Pons (tissue), 1 donor: ENCODE measurements around the gene MACC1.

Experiments
- DNase-seq: peaks from one replicate; pipeline ENCODE4 v3.0.0-alpha.2; 2016; ENCODE audit warnings: low spot score

The MACC1 gene

GRCh38 chr7:20173828-20174227, 43.4 kb downstream of the MACC1 start:
- DNase-seq = no peak

DNA sequence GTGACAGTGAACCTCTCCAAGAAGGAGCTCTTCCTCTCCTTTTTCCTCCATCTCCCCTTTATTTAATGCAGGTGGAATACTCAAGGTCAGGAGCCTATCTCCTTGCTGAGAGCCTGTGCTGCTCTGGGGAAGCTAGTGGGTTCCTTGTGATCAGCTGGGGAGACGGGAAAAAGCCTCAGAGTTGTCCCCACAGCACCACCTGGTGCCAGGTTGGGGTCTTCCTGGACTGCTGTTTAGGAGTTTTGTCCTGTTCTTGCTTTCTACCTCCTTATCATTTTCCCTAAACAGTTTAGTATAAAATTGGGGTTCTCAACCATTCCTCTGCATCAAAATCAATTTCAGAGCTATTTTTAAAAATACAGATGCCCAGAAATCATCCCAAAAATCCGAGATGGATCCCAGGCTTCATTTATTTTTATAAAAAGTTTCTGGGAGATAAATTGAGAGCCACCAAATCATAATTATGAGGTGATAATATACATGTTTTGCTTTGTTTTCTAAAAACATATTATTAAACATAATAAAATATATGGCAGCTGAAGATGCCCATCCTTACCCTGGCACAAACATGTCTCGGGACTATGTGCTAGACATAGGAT, 44.3 kb downstream of the MACC1 start:
- no peak for DNase-seq

DNA sequence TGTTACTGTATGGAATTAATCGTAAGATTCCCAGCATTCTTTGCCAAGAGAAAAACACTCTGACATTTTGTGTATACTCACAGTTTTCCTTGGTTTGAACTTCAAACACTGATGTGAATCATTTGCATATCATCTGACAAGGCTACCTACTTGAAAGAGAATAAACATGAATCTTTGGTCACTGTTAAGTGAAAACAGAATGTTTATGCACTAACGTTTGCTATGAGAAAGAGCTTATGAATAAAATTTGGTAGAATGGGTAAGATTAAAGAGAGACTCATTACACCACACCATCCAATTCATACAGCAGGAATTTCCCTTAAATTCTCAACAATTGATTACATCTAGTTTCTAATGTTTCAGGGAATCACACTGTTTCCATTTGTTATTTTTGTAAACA, 46.6 kb downstream of the MACC1 start:
- no peak for DNase-seq

GRCh38 chr7:20165146-20165510, 52.1 kb downstream of the MACC1 start:
- no peak for DNase-seq

- no peak for DNase-seq
Measured at GRCh38 chr7:20164425-20165145, 52.6 kb downstream of the MACC1 start.

GRCh38 chr7:20162665-20163064, 54.5 kb downstream of the MACC1 start:
- no peak for DNase-seq

- no peak for DNase-seq
Measured at GRCh38 chr7:20159226-20159747, 57.9 kb downstream of the MACC1 start.

DNA sequence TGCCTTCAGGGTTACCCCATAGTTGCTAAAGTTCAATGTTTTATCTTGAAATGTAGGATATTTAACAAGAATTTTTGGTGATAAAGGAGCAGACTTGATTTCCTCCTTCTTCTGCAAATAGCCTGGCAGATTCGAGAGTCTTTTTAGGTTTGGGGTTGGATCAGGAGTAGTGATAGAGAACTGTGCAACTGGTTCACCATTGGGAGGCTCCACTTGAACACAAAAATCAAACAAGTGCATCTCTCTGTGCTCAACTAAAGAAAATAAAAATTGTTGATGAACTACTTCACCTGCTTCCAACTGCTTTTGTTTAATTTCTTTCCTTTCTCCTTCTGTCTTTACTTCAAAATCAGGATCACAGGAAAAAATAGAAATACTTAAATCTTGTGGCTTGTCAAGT, 58.5 kb downstream of the MACC1 start:
- DNase-seq = peak; percentile 79

GRCh38 chr7:20157456-20157855, 59.7 kb downstream of the MACC1 start:
- no peak for DNase-seq

DNA sequence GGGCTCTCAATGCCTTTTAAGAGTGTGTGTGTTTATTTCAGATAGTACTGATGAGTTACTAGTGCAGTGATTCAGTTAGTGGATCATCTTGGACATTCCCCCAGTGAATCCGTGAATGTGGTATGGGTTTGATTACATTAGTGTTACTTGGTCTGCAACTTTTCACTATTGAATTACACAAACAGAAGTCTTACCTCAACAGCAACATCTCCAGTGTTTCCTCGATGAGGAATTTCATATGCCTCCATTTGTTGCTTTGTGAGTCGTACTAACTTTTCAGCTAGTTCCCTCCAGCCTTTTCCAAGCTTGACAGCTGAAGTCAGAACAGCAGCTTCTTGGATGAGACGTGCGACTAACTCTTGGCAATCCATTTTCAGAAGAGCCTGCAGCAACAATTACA, 63.2 kb downstream of the MACC1 start:
- no peak for DNase-seq

DNA sequence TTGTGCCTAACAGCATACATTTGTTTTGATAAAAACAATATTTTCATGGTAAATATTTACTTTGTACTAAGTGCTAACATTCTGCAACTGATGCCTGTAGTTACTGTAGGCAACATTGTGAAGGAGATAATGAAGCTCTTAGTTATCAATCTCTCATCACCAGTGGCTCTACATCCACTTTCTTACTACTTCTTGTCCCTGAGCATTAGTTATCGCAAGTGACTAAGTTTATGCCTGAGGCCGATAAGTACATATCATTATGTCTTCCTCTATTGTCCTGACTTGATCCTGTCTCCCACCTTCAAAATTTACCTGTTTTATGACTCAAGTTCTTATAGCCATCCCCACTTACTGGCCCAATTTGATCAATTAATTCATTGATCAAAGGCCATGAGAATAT, 63.6 kb downstream of the MACC1 start:
- no peak for DNase-seq

DNA sequence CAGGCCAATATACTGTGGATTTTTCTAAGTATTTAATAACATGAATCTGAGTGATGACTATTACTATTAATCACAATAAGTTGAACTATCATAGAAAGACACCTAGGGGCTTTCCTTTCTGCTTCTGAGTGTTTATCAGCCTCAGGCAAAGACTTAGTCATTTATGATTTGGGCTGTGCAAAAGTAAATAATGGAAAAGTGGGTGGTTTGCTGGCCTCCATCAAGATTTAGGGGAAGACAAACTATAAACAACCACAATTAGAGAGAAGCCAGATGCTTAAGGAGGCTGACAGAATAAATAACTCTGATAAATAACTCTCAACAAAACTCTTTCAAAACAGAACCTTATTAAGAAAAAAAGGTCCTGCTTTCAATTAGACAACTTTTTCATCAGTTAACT, 64.7 kb downstream of the MACC1 start:
- DNase-seq = no peak

DNA sequence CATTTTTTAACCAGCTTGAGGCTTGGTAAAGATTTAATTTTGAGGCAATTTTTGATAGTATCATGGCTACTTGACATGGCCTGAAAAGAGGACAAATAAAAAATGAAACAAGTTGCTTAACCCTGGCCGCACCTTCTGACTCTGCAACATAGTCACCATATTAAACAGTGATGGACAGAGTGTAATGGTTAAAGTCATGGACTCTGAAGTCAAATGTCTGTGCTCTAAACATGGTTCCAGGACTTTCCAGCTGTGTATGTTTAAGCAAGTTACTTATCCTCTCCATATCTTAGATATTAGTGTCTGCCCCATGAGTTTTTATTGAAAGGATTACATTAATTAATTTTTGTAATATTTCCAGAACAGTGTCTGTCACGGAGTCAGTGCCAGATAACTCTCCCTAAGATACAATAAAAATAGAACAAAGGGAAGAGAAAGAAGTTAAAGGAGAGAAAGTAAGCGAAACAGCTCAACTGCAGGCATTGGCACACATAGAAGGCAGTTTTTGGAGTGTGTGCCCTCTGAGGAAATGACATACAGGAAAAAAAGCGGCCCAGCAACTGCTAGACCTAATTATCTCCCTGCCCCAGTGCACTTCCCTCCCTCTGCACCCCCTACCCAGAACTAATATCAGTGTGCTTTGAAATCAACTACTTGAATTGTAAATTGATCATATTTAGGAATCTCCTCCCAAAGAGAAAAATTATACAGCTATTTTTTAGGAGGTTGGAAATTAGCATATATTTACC, 65.3 kb downstream of the MACC1 start:
- no peak for DNase-seq

DNA sequence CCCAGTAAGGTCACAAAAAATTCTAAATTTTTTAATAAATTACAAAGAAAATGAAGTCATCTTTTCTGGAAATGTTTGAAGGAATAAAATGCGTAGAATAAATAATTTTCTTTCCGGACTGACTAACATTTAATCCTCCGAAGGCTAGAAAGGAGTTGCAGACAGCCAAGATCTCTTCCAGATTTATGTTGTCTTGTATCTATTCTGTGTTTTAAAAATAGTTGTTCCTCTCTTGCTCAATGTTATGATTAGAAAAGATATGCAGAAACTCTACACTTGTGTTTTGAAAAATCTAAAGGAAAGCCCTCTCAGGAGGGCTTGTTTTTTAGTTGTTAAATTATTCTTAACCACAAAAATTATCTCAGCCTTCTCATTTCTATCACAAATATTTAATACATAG, 70.7 kb downstream of the MACC1 start:
- DNase-seq = no peak

DNA sequence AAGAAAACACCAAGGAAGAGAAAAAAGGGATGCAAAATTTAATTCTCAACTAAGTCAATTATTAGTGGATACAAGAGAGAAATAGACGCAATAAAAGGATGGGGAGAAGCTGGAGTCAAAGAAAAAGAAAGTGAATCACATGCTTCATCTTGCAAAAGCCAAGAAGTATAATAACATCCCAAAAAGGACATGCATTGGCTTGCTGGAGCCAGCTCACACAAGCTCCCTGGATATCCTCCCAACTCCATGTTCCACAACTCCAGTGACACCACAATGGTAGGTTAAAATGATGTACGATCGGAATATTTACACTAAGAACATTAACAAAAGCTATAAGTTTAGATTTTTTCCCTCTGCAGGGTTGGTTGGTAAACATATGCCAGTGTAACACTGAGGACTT, 72.4 kb downstream of the MACC1 start:
- DNase-seq = no peak

DNA sequence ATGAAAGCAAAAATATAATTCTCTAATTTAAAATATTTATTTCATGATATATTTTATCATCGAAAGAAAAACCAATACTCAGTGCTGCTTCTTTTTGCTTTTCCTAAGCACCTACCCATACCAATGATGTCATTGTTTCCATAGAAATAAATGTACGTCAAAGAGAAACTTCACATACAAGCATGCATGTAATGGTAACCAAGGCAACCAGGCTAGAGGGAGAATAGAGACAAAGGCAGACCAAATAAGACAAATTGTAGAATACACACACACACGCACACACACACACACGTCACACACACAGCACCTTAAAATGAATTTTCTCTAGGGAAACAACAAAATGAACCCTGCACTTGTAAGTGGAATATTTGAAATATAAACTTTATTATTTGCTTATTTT, 75.5 kb downstream of the MACC1 start:
- DNase-seq = no peak

DNA sequence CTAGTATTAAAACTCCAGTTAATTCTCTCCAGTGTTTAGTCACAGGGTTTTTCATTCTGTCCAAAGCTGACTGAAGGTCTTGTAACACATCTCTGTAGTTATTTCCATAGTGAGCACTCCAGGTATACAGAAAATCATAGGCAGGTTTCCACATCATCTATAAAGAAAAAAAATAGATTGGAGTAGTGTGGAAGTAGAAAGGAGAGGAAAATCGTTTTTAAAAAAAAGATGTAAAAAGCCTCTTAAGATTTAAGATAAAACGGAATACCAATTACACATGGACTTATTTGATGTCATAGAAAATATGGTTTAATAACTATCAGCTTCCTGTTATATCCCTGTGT, 76.2 kb downstream of the MACC1 start:
- DNase-seq = no peak

- no peak for DNase-seq
Measured at GRCh38 chr7:20140291-20141001, 76.7 kb downstream of the MACC1 start.

DNA sequence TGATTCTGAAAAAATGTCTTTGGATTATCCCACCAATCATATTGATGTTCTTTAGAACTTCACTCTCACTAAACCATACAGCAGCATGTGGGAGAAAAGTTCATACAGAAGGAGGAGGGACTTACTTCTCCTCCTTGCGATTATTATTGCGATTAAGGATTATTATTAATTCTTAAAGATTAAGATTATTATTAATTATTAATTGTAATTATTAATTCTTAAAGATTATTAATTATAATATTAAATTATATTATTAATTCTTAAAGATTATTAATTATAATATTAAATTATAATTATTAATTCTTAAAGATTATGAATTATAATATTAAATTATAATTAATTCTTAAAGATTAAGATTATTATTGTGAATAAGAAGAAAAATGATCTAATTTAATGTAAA, 80.5 kb downstream of the MACC1 start:
- DNase-seq = no peak

- no peak for DNase-seq
Measured at GRCh38 chr7:20133803-20134202, 83.4 kb downstream of the MACC1 start.

DNA sequence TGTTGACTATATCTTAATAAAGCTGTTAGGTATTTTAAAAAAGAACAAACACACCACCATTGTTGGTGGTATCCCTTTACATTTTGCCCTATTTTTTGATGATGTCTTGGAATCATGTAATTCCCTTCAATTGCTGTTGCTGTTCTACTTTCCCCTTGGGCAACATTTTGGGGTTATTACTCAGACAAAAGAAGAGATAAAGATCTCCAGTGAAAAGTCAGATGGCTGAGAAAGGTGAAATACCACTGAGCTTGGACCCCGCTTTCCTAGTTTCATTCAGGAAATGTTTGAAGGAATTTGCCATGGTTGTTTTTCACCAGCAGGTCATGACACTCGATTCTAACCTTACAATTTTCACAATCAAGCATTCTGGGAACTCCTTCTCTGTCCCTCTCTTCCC, 84.6 kb downstream of the MACC1 start:
- no peak for DNase-seq

DNA sequence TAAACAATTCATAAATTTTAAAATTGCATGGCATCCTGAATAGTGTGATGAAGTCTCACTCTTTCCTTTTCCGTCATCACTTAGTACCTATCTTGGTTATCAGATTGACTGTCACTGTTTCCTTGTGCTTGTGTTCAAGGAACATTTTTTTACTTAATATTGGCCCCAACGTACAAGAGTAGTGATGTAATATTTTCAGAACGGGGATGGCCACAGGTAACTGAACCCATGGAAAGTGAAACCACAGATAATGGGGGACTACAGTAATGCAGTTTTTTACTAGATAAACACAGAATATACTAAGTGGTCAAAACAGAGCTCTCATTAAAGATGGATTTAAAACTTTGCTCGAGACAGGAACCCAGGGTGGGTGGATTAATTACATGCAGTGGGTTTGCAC, 85.4 kb downstream of the MACC1 start:
- DNase-seq = no peak

DNA sequence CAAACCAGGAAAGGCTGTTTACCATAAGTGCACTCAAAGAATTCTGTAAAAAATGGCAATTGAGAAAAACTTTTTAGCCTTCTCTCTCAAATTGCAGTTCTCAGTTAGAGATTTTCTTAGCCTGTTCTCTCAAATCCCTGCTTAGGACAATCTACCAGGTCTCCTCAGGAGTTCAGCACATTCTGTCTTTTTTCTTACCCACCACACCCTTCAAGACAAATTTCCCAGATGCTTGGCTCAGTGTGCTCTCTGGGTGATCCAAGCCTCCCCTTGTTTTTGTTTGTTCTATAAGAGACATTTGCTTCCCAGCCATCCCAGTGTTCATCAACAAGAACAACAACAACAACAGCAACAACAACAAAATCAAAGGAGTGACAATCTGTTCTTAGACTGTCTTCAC, 87.3 kb downstream of the MACC1 start:
- no peak for DNase-seq
